ENCODE measurements around the gene ALDH3A2. TPM values are rescaled to one million over a fixed set of nuclear protein-coding genes. Genes with fewer than 3 reads are reported as not detected.

The ALDH3A2 gene
- total RNA-seq, 1 experiment from 2014 or later = 271 TPM

DNA sequence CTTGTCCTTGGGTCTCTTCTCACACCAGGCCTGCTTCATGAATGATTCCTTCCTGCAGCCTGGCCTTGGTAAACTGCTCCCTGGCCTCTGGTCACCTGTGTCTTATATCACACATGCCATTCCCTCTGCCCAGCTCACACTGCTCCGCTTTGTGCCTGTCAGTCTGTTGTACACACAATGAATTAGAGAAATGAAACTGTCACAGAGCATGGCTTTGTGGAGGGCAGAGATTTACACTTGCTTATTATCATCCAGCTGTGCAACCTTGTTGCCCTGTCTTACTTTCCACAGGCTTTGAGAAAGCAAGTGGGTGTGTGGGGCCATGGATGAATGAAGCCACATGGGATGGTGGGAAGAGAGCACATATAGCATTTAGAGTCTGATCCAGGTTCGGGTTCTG lies 22.4 kb downstream of the ALDH3A2 start:
- BruUV-seq (replicated peaks) = no TSS peak
- CTCF ChIA-PET = no interaction called here
- no peak overlapping the region for H3K4me2 ChIP-seq
- H3K4me3 ChIP-seq = no peak overlapping the region
- intact Hi-C loops (cut with micrococcal nuclease; ENCODE audit: unreplicated experiment) = no loop called here
- POLR2A ChIA-PET (ENCODE audit: unreplicated experiment) = no interaction called here
- no peak for TF ChIP-seq EZH2 (IDR thresholded peaks at IDR 0.05; ENCODE audit: low read depth)
- TF ChIP-seq, protein P1, sequence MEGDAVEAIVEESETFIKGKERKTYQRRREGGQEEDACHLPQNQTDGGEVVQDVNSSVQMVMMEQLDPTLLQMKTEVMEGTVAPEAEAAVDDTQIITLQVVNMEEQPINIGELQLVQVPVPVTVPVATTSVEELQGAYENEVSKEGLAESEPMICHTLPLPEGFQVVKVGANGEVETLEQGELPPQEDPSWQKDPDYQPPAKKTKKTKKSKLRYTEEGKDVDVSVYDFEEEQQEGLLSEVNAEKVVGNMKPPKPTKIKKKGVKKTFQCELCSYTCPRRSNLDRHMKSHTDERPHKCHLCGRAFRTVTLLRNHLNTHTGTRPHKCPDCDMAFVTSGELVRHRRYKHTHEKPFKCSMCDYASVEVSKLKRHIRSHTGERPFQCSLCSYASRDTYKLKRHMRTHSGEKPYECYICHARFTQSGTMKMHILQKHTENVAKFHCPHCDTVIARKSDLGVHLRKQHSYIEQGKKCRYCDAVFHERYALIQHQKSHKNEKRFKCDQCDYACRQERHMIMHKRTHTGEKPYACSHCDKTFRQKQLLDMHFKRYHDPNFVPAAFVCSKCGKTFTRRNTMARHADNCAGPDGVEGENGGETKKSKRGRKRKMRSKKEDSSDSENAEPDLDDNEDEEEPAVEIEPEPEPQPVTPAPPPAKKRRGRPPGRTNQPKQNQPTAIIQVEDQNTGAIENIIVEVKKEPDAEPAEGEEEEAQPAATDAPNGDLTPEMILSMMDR (conservative IDR thresholded peaks at IDR 0.05) = no peak
- no peak for DNase-seq
- H3K9me3 ChIP-seq (ENCODE audit: insufficient read depth, low read depth) = no peaks in the 10 kb centered on the region
- peaks cover 47% of the 10 kb centered on the region for H3F3A ChIP-seq (ENCODE audit: insufficient read depth, low read depth)
- no peaks in the 10 kb centered on the region for H3K9me2 ChIP-seq (ENCODE audit: insufficient read depth)
- H3K36me3 ChIP-seq (ENCODE audit: low read depth) = peaks cover 72% of the 10 kb centered on the region
- 0 out of 2 replicates have a peak, but pooled peaks cover 4% of the 10 kb centered on the region for H4K20me1 ChIP-seq (ENCODE audit: insufficient read depth)
- peak overlapping the region; percentile 10; the same call in 1 of the 2 replicates for H3K27ac ChIP-seq
- H3K79me2 ChIP-seq (ENCODE audit: low read depth) = peaks cover 16% of the 10 kb centered on the region
- H3K4me1 ChIP-seq (replicated peaks; ENCODE audit: insufficient read depth) = 0 out of 2 replicates have a peak, but pooled peaks cover 10% of the 10 kb centered on the region
- H2AFZ ChIP-seq = no peak overlapping the region
- no peaks in the 10 kb centered on the region for H3K27me3 ChIP-seq (ENCODE audit: insufficient read depth, low read depth)

DNA sequence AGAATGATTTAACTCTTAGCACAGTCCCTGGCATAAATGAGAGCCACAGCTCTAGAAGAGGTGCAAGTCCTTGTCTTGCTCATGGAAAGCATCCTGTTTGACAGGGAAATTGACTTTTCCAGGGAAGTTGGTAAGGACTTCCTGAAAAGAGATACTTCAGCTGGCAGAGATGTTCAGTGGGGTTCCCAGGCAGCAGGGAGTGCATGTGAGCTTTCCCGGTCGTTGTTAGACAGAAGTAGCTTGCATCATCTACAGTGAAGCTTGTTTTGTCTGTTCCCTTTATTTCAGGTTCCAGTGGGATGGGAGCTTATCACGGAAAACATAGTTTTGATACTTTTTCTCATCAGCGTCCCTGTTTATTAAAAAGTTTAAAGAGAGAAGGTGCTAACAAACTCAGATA lies 22.9 kb downstream of the ALDH3A2 start:
- peaks cover 46% of the 10 kb centered on the region for H3F3A ChIP-seq (ENCODE audit: insufficient read depth, low read depth)
- no peak overlapping the region for H3K4me3 ChIP-seq
- TF ChIP-seq, protein P1 (conservative IDR thresholded peaks at IDR 0.05) = no peak
- no peak for TF ChIP-seq EZH2 (IDR thresholded peaks at IDR 0.05; ENCODE audit: low read depth)
- DNase-seq = no peak
- 0 out of 2 replicates have a peak, but pooled peaks cover under 1% of the 10 kb centered on the region for H4K20me1 ChIP-seq (ENCODE audit: insufficient read depth)
- BruUV-seq (replicated peaks) = no TSS peak
- H3K9me3 ChIP-seq (ENCODE audit: insufficient read depth, low read depth) = no peaks in the 10 kb centered on the region
- peaks cover 69% of the 10 kb centered on the region for H3K36me3 ChIP-seq (ENCODE audit: low read depth)
- H3K4me2 ChIP-seq = no peak overlapping the region
- no peaks in the 10 kb centered on the region for H3K27me3 ChIP-seq (ENCODE audit: insufficient read depth, low read depth)
- intact Hi-C loops (cut with micrococcal nuclease; ENCODE audit: unreplicated experiment) = no loop called here
- CTCF ChIA-PET = interaction anchor here (0.5 kb wide), 1 partner anchor 48 kb away, joined by 3 read pairs; no protein-coding TSS in a partner anchor
- POLR2A ChIA-PET (ENCODE audit: unreplicated experiment) = interaction anchor here (0.5 to 0.6 kb wide), 2 partner anchors 215 to 287 kb away, joined by 3 to 4 read pairs; no protein-coding TSS in a partner anchor
- 0 out of 2 replicates have a peak, but pooled peaks cover 10% of the 10 kb centered on the region for H3K4me1 ChIP-seq (replicated peaks; ENCODE audit: insufficient read depth)
- H3K79me2 ChIP-seq (ENCODE audit: low read depth) = peaks cover 12% of the 10 kb centered on the region
- 0 out of 2 replicates have a peak overlapping the region, but pooled peaks have one; percentile 10 for H3K27ac ChIP-seq
- H3K9me2 ChIP-seq (ENCODE audit: insufficient read depth) = no peaks in the 10 kb centered on the region
- no peak overlapping the region for H2AFZ ChIP-seq

GRCh38 chr17:19672009-19672750 lies 23.6 kb downstream of the ALDH3A2 start:
- Histone ChIP-seq H3K4me2 (no peak overlapping the region), H3K36me3 (ENCODE audit: low read depth) (peaks cover 66% of the 10 kb centered on the region), H4K20me1 (ENCODE audit: insufficient read depth) (no peaks in the 10 kb centered on the region), H3K4me3 (no peak overlapping the region), H3K9me2 (ENCODE audit: insufficient read depth) (no peaks in the 10 kb centered on the region), H3K27me3 (ENCODE audit: insufficient read depth, low read depth) (no peaks in the 10 kb centered on the region), H3K27ac (0 out of 2 replicates have a peak overlapping the region, but pooled peaks have one; percentile 10), H3K9me3 (ENCODE audit: insufficient read depth, low read depth) (no peaks in the 10 kb centered on the region), H3K4me1 (replicated peaks; ENCODE audit: insufficient read depth) (0 out of 2 replicates have a peak, but pooled peaks cover 18% of the 10 kb centered on the region), H3K79me2 (ENCODE audit: low read depth) (peaks cover 12% of the 10 kb centered on the region), H2AFZ (no peak overlapping the region), H3F3A (ENCODE audit: insufficient read depth, low read depth) (peaks cover 49% of the 10 kb centered on the region)
- no peak for DNase-seq
- BruUV-seq (replicated peaks) = no TSS peak
- POLR2A ChIA-PET (ENCODE audit: unreplicated experiment) = interaction anchor here (0.5 to 0.6 kb wide), 2 partner anchors 215 to 287 kb away, joined by 3 to 4 read pairs; no protein-coding TSS in a partner anchor
- TF ChIP-seq, protein P1 (conservative IDR thresholded peaks at IDR 0.05) = no peak; the same call in 1 of the 2 replicates
- no peak for TF ChIP-seq EZH2 (IDR thresholded peaks at IDR 0.05; ENCODE audit: low read depth)
- CTCF ChIA-PET = interaction anchor here (0.5 to 0.6 kb wide), 3 partner anchors 47 to 536 kb away, joined by 3 to 5 read pairs (median 3); no protein-coding TSS in a partner anchor
- intact Hi-C loops (cut with micrococcal nuclease; ENCODE audit: unreplicated experiment) = no loop called here
